GM21390 (cell line): ENCODE measurements around the gene OR5L2.
"Not testable (repeated sequence)": the region's sequence is repeated elsewhere in the genome, so short reads cannot be mapped to it uniquely, and the experiment has no call there.

ENCODE experiments used
- ATAC-seq: cut with Tn5 transposase; IDR thresholded peaks from one replicate; pipeline ENCODE4 v1.9.1; 2021; ENCODE audit not compliant: unreplicated experiment

OR5L2 gene

DNA sequence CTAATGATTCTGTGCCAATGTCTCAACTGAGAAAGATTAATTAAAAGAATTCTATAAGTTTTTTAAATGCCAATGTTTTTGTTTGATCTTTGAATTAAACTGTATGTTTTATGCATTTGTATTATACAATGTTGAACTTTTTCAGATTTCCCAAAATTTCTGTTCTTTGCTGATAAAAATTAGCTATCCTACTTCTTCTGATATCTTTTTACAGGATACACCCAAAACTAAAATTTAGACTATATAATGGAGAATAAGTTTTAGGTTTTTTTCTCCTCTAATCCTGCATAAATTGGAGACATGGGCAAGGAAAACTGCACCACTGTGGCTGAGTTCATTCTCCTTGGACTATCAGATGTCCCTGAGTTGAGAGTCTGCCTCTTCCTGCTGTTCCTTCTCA, at the start of gene OR5L2:
TSS of gene OR5L2 (plus strand) at position 301 of the 400 bp plus-strand sequence. CDS start at position 301, 0 bp downstream.
- no peak for ATAC-seq

DNA sequence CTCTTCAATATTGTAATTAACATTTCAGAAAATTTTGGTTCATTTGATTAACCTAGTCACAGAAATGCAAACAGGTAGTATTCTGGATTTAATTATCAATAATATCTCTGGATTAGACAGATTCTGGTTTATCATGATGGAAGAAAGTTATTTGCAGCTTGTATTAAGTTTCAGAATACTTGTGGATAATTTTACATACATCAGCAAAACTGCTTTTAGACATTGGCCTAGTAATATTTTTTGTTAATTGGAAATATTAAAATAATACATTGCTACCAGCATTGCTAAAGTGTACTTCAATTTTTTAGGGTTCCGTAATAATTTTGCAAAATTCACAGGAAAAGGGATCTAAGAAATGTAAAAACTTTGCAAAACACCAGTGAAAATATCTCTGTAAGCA, 35.4 kb upstream of the OR5L2 start:
- no peak for ATAC-seq

DNA sequence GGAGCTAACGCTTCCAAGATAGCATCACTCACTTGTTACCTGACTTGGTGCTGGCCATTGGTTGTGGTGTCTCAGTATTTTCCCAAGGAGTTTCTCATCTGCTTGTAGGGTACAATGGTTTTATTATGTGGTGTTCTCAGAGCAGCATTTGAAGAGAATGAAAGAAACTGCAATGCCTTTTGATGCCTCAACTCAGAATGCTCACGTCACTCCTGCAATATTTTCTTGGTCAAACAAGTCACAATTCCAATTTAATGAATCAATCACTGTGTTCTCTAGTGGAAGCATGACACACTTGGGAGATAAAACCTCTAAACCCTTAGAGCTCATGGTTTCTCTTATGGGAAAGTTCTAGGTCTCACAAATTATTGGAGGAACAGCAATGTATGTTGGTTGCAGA, 33.7 kb upstream of the OR5L2 start:
- ATAC-seq: no peak

DNA sequence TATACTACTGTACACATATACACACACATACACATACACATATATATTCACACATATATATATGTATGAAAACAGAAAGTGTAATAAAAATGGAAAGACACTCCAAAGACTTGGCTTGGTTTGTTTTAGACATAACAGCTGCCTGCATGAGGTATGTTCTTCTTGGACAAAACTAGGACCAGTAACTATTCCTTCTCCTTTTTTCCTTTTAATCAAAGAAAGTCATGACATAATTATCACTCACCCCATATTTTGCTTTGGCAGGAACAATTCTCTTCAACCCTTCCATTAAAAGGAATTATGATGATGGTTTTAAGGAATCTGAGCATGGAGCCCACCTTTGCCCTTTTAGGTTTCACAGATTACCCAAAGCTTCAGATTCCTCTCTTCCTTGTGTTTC, 31.8 kb upstream of the OR5L2 start, which contains the start of gene OR5D14:
TSS of gene OR5D14 (plus strand) at position 301 of the 400 bp plus-strand sequence. CDS start at position 301, 0 bp downstream.
- ATAC-seq: no peak

DNA sequence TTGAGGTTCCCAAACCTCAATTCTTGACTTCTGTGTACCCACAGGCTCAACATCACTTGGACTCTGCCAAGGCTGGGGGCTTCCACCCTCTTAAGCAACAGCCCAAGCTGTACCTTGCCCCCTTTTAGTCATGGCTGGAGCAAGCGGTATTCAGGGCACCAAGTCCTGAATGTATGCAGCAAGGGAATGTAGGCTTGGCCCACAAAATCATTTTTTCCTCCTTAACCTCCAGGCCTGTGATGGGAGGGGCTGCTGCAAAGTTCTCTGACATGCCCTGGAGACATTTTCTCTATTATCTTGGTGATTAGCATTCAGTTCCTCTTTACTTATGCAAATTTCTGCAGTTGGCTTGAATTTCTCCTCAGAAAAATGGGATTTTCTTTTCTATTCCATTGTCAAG, 20.8 kb upstream of the OR5L2 start:
- no peak for ATAC-seq

DNA sequence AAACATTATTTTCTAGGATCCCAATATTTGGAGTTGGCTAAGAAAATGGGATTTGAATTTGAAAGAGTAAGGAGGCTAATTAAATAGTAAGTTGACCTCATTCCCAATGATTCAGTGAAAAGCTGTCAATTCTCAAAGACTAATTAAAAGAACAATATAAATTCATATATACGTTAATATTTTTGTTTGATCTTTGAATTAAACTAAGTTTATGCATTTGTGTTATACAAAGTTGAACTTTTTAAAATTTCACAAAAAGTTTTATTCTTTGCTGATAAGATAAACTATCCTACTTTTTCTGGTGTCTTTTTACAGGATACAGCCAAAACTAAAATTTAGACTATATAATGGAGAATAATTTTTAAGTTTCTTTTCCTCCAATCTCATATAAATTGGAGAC, 16.0 kb upstream of the OR5L2 start, which contains the start of gene OR5L1:
TSS of gene OR5L1 (plus strand) at position 301 of the 400 bp plus-strand sequence. CDS start 100 bp downstream, outside the sequence.
- no peak for ATAC-seq

DNA sequence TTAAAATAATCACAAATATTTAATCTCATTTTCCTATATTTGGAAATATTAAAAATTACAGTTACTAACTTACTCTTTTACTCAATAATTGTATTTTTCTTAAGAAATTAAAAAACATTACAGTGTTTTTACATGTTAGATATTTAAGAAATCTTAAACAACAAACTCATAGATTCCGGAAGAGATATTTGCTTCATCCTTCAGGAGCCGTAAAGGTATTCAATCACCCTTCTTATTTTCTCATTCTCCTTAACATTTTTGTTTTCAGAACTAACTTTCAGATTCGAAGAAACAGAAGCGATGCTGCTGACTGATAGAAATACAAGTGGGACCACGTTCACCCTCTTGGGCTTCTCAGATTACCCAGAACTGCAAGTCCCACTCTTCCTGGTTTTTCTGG, 7.7 kb upstream of the OR5L2 start, which contains the start of gene OR5D18:
TSS of gene OR5D18 (plus strand) at position 301 of the 400 bp plus-strand sequence. CDS start at position 301, 0 bp downstream.
- no peak for ATAC-seq

DNA sequence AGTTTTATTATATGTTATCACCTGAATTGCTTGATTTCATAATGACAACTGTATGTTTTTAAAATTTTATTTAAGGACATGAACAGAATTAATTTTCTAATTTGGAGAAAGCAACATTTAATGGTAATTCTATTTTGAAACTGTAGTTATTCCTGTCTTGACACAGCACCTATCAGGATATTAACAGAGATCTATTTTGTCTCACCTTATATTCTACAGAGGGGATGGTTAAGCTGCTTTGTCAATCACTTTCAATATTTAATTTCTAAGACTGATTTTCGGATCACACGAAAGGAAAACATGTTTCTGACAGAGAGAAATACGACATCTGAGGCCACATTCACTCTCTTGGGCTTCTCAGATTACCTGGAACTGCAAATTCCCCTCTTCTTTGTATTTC, 11.4 kb downstream of the OR5L2 start, which contains the start of gene OR5D16:
TSS of gene OR5D16 (plus strand) at position 301 of the 400 bp plus-strand sequence. CDS start at position 301, 0 bp downstream.
- ATAC-seq: no peak

DNA sequence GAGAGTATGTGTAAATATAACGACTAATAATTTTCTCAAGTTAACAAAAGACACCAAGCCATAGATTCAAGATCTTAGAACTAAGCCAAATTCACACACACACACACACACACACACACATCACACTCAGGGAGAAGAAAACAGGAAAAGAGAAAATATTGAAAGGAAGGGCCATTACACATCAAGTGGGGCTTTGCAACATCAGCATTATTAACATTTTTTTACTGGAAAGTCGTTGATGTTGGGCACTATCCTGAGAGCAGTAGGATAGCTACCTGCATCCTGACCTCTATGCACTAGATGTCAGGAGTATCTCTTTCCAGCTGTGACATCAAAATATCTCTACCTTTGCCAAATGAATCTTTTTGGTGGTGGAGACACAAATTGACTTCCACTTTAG, 20.4 kb downstream of the OR5L2 start:
- no peak for ATAC-seq

DNA sequence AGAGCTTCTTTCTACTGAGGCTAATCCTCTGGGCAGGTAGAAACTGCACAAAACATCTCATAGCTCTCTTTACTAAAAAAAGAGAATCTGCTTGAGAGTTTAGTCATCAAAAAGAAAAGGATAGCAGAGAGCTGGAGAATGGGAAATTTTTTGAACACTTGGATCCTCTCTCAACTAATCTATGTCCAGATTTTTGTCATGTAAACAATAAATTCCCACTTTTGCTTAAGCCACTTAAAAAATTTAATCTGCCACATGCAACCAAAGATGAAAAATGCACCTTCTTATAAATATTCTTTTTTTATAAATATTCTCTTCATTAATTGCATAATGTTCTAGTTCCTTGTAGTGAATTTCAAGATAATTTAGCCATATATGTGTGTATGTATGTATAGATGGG, 22.0 kb downstream of the OR5L2 start:
- ATAC-seq: no peak

DNA sequence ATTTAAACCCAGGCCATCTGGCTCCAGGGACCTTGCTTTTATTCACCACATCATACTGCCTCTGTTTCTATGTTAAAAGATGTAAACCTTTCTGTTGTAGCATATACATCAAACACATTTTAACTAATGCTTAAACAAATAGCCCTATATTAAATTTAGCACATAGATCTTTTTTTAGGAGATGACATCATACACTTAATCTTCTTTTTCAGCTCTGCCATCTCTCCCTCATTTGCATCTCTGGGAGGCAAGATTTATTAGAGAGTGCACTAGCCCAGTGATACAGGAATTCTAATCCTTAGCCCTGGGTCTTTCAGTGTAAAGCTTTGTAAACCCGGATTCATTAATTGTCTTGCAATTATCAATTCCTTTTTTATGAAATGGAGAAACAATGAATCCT, 25.1 kb downstream of the OR5L2 start:
- no peak for ATAC-seq

DNA sequence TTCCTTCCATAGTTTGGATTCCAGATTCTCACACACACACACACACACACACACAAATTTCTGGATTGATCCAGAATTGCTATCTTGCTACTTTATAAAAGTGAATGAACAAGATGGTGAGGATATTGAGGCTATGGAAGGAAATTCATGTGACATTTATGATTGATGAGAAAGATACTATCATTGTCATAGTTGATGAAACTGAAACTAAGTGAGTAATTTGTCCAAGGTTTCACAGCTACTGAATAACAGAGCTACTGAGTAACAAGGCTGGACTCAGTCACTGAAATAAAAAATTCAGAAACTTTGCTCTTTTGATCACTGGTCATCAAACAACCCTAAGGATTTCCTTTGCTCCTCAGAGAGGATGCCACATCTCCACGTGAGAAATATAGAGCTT, 27.7 kb downstream of the OR5L2 start:
- ATAC-seq: no peak

DNA sequence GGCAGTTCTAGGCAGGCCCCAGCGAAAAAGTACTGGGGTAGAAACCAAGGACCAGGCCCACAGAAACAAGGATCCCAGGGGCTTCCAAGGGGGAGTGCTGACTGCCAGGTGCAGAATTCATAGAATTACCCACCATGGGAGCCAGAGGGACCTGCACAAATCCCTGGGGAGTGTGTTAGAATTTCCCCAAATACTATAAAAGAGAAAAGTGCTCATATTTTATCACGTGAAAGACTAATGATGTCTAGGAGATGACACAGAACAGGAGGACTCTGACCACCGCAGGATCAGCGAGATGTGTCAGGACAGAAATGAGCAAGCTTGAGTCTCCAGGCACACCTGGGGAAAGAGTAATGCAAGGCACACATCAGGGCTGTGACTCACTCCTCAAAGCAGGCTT, 40.3 kb downstream of the OR5L2 start:
- ATAC-seq: not testable (repeated sequence)

DNA sequence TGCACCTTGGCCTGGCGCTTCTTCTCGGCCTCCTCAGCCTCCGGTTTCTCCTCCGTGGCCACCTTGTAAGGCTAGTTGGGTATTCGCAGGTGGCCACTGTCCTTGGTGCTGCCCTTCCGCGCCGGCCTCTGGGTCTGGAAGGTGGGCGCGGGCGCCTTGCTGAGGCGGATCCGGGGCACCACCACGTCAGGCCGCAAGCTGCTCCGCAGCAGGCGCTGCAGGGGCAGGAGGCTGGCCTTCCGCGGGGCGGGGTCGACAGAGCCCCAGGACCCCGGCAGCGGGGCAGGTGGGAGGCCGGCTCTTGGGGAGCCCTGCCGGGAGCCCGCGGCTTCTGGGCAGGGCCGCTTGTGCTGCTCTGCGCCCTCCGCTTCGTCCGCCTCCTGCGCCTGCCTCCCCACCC, 45.7 kb downstream of the OR5L2 start:
- not testable (repeated sequence) for ATAC-seq

DNA sequence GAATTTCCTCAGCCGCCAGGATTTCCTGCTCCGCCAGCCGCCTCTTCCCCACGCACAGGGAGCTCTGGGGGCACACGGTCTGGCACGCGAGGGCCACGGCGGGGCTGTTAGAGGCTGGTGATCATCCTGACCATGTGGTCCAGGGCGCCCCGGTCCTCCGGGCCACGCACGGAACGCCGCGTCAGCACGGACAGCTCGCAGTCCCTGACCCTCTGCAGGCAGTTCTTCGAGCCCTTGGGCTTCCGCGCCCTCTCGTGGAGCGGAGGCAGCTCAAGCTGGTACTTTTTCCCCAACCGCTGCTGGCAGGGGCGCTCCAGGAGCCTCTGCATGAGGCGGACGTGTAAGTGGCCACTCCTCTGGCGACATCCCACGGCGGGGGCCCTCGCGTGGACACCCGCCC, 46.1 kb downstream of the OR5L2 start:
- ATAC-seq: not testable (repeated sequence)
